Adrenal gland (tissue), 5 donors: Measurements from ENCODE around the gene GALNTL6.

ENCODE experiments used
- CTCF ChIP-seq, 6 experiments: fragments of 450-650 bp in 4 of 6; fragments of 200-600 bp in 2 of 6; sonication (generic) in 1 of 6; IDR thresholded peaks; 1 replicate in 5 of 6; 2 replicates in 1 of 6; pipeline versions ENCODE4 v1.5.1 to v1.8.0; 2016 to 2021; ENCODE audit warnings: antibody characterized with exemption in 6 of 6, mild to moderate bottlenecking in 2 of 6, moderate library complexity in 1 of 6
- POLR2A ChIP-seq, 2 donors: fragments of 450-650 bp; IDR thresholded peaks; one replicate each; pipeline ENCODE4 v1.6.1; 2017; ENCODE audit warnings: antibody characterized with exemption in 2 of 2, mild to moderate bottlenecking in 2 of 2, moderate library complexity in 1 of 2
- donor health status: DM: no; HTN: no; CAD: no.

GRCh38 chr4:172762895-172763294 lies 949.7 kb downstream of the GALNTL6 start:
- TF ChIP-seq CTCF (IDR thresholded peaks at IDR 0.05) (no peak), POLR2A (IDR thresholded peaks at IDR 0.05) (no peak)
